Measurements from ENCODE around the gene PNPLA7.
"Not testable (repeated sequence)": the region's sequence is repeated elsewhere in the genome, so short reads cannot be mapped to it uniquely, and the experiment has no call there.

Gene PNPLA7

GRCh38 chr9:137456061-137456863, 93.9 kb downstream of the PNPLA7 start:
- Histone ChIP-seq H3K27me3 (replicated peaks; ENCODE audit: control insufficient read depth, insufficient read depth, low read length, poor library complexity, severe bottlenecking) (no peaks in the 10 kb centered on the region), H3K4me3 (ENCODE audit: insufficient read depth, low read depth, low read length, poor library complexity, severe bottlenecking) (no peak overlapping the region), H3K27ac (ENCODE audit: insufficient read depth, low read length, poor library complexity, severe bottlenecking) (no peak overlapping the region), H3K4me1 (ENCODE audit: control insufficient read depth, insufficient read depth, low read length, poor library complexity, severe bottlenecking) (peaks cover 60% of the 10 kb centered on the region), H3K9me3 (ENCODE audit: control insufficient read depth, low read length) (no peaks in the 10 kb centered on the region), H3K36me3 (ENCODE audit: control insufficient read depth, insufficient read depth, low read length) (peaks cover 11% of the 10 kb centered on the region)
- no peak for DNase-seq

- no peaks in the 10 kb centered on the region for H3K9me3 ChIP-seq (ENCODE audit: control insufficient read depth, low read length)
- no peak overlapping the region for H3K4me3 ChIP-seq (ENCODE audit: insufficient read depth, low read depth, low read length, poor library complexity, severe bottlenecking)
- no peaks in the 10 kb centered on the region for H3K27me3 ChIP-seq (replicated peaks; ENCODE audit: control insufficient read depth, insufficient read depth, low read length, poor library complexity, severe bottlenecking)
- peaks cover 11% of the 10 kb centered on the region for H3K36me3 ChIP-seq (ENCODE audit: control insufficient read depth, insufficient read depth, low read length)
- H3K27ac ChIP-seq (ENCODE audit: insufficient read depth, low read length, poor library complexity, severe bottlenecking) = no peak overlapping the region
- no peak for DNase-seq
- peaks cover 59% of the 10 kb centered on the region for H3K4me1 ChIP-seq (ENCODE audit: control insufficient read depth, insufficient read depth, low read length, poor library complexity, severe bottlenecking)
These were observed 94.7 kb downstream of the PNPLA7 start for GRCh38 chr9:137455359-137455991.

DNA sequence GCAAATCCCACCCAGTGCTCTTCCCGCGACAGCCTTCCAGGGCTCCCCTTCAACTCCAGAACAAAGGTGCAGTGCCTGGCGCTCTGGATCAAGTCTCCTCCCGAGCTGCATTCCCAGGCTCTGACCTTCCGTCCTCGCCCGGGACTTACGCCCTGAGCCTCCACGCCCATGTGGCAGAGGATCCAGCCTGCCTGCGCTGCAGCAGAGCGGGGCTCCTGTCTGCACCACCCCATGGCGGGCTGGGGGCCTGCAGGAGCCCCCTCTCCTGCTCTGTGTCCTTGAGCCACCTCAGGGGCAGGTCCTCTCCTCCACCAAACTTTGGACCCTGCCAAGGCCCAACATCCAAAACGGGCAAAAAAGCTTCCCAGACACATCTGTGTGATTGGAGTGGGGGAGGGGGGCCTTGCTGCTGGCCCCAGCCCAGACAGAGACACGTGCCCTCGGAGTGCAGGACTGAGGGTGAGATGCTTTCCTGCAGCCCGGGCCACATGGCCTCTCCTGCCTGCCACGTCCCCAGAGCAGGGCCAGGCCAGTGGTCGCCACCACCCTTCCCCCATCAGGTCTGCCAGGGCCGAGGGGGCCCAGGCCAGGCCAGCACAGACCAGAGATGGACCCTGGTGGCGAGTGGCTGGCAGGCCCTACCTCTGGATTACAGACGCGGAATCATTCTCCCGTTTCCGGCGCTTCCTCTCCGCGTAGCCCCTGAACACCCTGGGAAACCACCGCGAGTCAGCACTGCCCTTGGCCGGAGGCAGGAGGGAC, 95.4 kb downstream of the PNPLA7 start:
- DNase-seq = no peak

DNA sequence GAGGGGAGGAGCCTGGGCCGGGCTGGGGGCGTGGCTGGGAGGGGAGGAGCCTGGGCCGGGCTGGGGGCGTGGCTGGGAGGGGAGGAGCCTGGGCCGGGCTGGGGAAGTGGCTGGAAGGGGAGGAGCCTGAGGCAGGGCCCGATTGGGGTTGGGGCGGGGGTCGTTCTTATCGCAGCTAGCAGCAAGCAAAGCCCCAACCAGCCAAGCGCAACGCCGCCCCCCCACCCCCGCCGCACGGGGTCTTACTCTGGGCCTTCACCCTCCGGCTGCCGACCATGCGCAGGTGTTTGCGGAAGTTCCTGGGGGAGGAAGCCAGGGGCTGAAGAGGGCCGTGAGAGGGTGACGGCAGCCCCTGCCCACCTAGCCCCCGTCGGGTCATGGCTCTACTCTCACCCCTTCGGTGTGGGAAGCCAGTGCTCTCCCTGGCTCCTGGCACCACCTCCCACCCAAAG, 96.0 kb downstream of the PNPLA7 start:
- peak in 1 of 3 donors; percentile 38 for DNase-seq
- Histone ChIP-seq H3K4me1 (ENCODE audit: control insufficient read depth, insufficient read depth, low read length, poor library complexity, severe bottlenecking) (peaks cover 53% of the 10 kb centered on the region), H3K4me3 (ENCODE audit: insufficient read depth, low read depth, low read length, poor library complexity, severe bottlenecking) (peak overlapping the region; percentile 42), H3K36me3 (ENCODE audit: control insufficient read depth, insufficient read depth, low read length) (peaks cover 11% of the 10 kb centered on the region), H3K27ac (ENCODE audit: insufficient read depth, low read length, poor library complexity, severe bottlenecking) (peak overlapping the region; percentile 13), H3K9me3 (ENCODE audit: control insufficient read depth, low read length) (no peaks in the 10 kb centered on the region), H3K27me3 (replicated peaks; ENCODE audit: control insufficient read depth, insufficient read depth, low read length, poor library complexity, severe bottlenecking) (no peaks in the 10 kb centered on the region)

More for the DNA sequence above, 95.4 kb downstream of the PNPLA7 start:
- peak overlapping the region; percentile 13 for H3K27ac ChIP-seq (ENCODE audit: insufficient read depth, low read length, poor library complexity, severe bottlenecking)
- peaks cover 59% of the 10 kb centered on the region for H3K4me1 ChIP-seq (ENCODE audit: control insufficient read depth, insufficient read depth, low read length, poor library complexity, severe bottlenecking)
- no peaks in the 10 kb centered on the region for H3K27me3 ChIP-seq (replicated peaks; ENCODE audit: control insufficient read depth, insufficient read depth, low read length, poor library complexity, severe bottlenecking)
- H3K4me3 ChIP-seq (ENCODE audit: insufficient read depth, low read depth, low read length, poor library complexity, severe bottlenecking) = peak overlapping the region; percentile 42
- H3K36me3 ChIP-seq (ENCODE audit: control insufficient read depth, insufficient read depth, low read length) = peaks cover 11% of the 10 kb centered on the region
- H3K9me3 ChIP-seq (ENCODE audit: control insufficient read depth, low read length) = no peaks in the 10 kb centered on the region

- H3K27me3 ChIP-seq (replicated peaks; ENCODE audit: control insufficient read depth, insufficient read depth, low read length, poor library complexity, severe bottlenecking) = no peaks in the 10 kb centered on the region
- no peaks in the 10 kb centered on the region for H3K9me3 ChIP-seq (ENCODE audit: control insufficient read depth, low read length)
- H3K27ac ChIP-seq (ENCODE audit: insufficient read depth, low read length, poor library complexity, severe bottlenecking) = no peak overlapping the region
- DNase-seq = peak; percentile 41 to 57 (median 46)
- peaks cover 11% of the 10 kb centered on the region for H3K36me3 ChIP-seq (ENCODE audit: control insufficient read depth, insufficient read depth, low read length)
- no peak overlapping the region for H3K4me3 ChIP-seq (ENCODE audit: insufficient read depth, low read depth, low read length, poor library complexity, severe bottlenecking)
- peaks cover 52% of the 10 kb centered on the region for H3K4me1 ChIP-seq (ENCODE audit: control insufficient read depth, insufficient read depth, low read length, poor library complexity, severe bottlenecking)
These were observed 96.5 kb downstream of the PNPLA7 start for GRCh38 chr9:137453643-137454081.

- no peaks in the 10 kb centered on the region for H3K9me3 ChIP-seq (ENCODE audit: control insufficient read depth, low read length)
- H3K4me3 ChIP-seq (ENCODE audit: insufficient read depth, low read depth, low read length, poor library complexity, severe bottlenecking) = no peak overlapping the region
- peaks cover 45% of the 10 kb centered on the region for H3K4me1 ChIP-seq (ENCODE audit: control insufficient read depth, insufficient read depth, low read length, poor library complexity, severe bottlenecking)
- H3K36me3 ChIP-seq (ENCODE audit: control insufficient read depth, insufficient read depth, low read length) = peaks cover 11% of the 10 kb centered on the region
- no peak for DNase-seq
- H3K27me3 ChIP-seq (replicated peaks; ENCODE audit: control insufficient read depth, insufficient read depth, low read length, poor library complexity, severe bottlenecking) = no peaks in the 10 kb centered on the region
- H3K27ac ChIP-seq (ENCODE audit: insufficient read depth, low read length, poor library complexity, severe bottlenecking) = no peak overlapping the region
These were observed 97.2 kb downstream of the PNPLA7 start for GRCh38 chr9:137452761-137453642.

- H3K27me3 ChIP-seq (replicated peaks; ENCODE audit: control insufficient read depth, insufficient read depth, low read length, poor library complexity, severe bottlenecking) = no peaks in the 10 kb centered on the region
- peaks cover 8% of the 10 kb centered on the region for H3K36me3 ChIP-seq (ENCODE audit: control insufficient read depth, insufficient read depth, low read length)
- DNase-seq = no peak
- H3K9me3 ChIP-seq (ENCODE audit: control insufficient read depth, low read length) = no peaks in the 10 kb centered on the region
- peak overlapping the region; percentile 35 for H3K4me3 ChIP-seq (ENCODE audit: insufficient read depth, low read depth, low read length, poor library complexity, severe bottlenecking)
- no peak overlapping the region for H3K27ac ChIP-seq (ENCODE audit: insufficient read depth, low read length, poor library complexity, severe bottlenecking)
- peaks cover 44% of the 10 kb centered on the region for H3K4me1 ChIP-seq (ENCODE audit: control insufficient read depth, insufficient read depth, low read length, poor library complexity, severe bottlenecking)
These were observed 98.0 kb downstream of the PNPLA7 start for GRCh38 chr9:137452006-137452760.

- H3K36me3 ChIP-seq (ENCODE audit: control insufficient read depth, insufficient read depth, low read length); DNase-seq; H3K27me3 ChIP-seq (replicated peaks; ENCODE audit: control insufficient read depth, insufficient read depth, low read length, poor library complexity, severe bottlenecking); H3K27ac ChIP-seq (ENCODE audit: insufficient read depth, low read length, poor library complexity, severe bottlenecking); H3K9me3 ChIP-seq (ENCODE audit: control insufficient read depth, low read length); H3K4me3 ChIP-seq (ENCODE audit: insufficient read depth, low read depth, low read length, poor library complexity, severe bottlenecking): not testable (repeated sequence)
- peaks cover 44% of the 10 kb centered on the region for H3K4me1 ChIP-seq (ENCODE audit: control insufficient read depth, insufficient read depth, low read length, poor library complexity, severe bottlenecking)
These were observed 98.8 kb downstream of the PNPLA7 start for GRCh38 chr9:137451264-137452005.
